8988T (cell line): ENCODE measurements around the gene FRZB.
"Not testable (repeated sequence)": the region's sequence is repeated elsewhere in the genome, so short reads cannot be mapped to it uniquely, and the experiment has no call there.

Experiments used
- DNase-seq: peaks from one replicate; pipeline ENCODE4 v3.0.0; 2011

FRZB gene

GRCh38 chr2:182890305-182890704 lies 23.9 kb upstream of the FRZB start:
- no peak for DNase-seq

GRCh38 chr2:182887753-182888415 lies 21.4 kb upstream of the FRZB start:
- no peak for DNase-seq

- no peak for DNase-seq
Observed at GRCh38 chr2:182887093-182887492, 20.7 kb upstream of the FRZB start.

GRCh38 chr2:182885771-182886170 lies 19.3 kb upstream of the FRZB start:
- DNase-seq, result no peak

GRCh38 chr2:182883451-182883850 lies 17.0 kb upstream of the FRZB start:
- DNase-seq, result no peak

GRCh38 chr2:182880100-182880499 lies 13.7 kb upstream of the FRZB start:
- not testable (repeated sequence) for DNase-seq

GRCh38 chr2:182876653-182877052 lies 10.2 kb upstream of the FRZB start:
- not testable (repeated sequence) for DNase-seq

- DNase-seq, result no peak
Observed at GRCh38 chr2:182870227-182870626, 3.8 kb upstream of the FRZB start.

GRCh38 chr2:182868054-182868796 lies 1.8 kb upstream of the FRZB start:
- DNase-seq, result no peak

- DNase-seq, result no peak
Observed at GRCh38 chr2:182867426-182868053, 1.1 kb upstream of the FRZB start.

GRCh38 chr2:182866095-182866460 lies 359 bp downstream of the FRZB start:
- DNase-seq, result no peak

- no peak for DNase-seq
Observed at GRCh38 chr2:182864949-182865570, 1.4 kb downstream of the FRZB start.

- no peak for DNase-seq
Observed at GRCh38 chr2:182863642-182864041, 2.8 kb downstream of the FRZB start.

- no peak for DNase-seq
Observed at GRCh38 chr2:182862091-182862490, 4.3 kb downstream of the FRZB start.

- DNase-seq, result no peak
Observed at GRCh38 chr2:182860858-182861257, 5.6 kb downstream of the FRZB start.

- DNase-seq, result no peak
Observed at GRCh38 chr2:182858671-182859070, 7.8 kb downstream of the FRZB start.

- no peak for DNase-seq
Observed at GRCh38 chr2:182855376-182855775, 11.1 kb downstream of the FRZB start.

- no peak for DNase-seq
Observed at GRCh38 chr2:182854375-182855105, 11.9 kb downstream of the FRZB start.

- DNase-seq, result no peak
Observed at GRCh38 chr2:182852801-182853200, 13.6 kb downstream of the FRZB start.

GRCh38 chr2:182852090-182852489 lies 14.3 kb downstream of the FRZB start:
- DNase-seq, result no peak

GRCh38 chr2:182845794-182846417 lies 20.5 kb downstream of the FRZB start:
- DNase-seq, result no peak

GRCh38 chr2:182836451-182836850 lies 30.0 kb downstream of the FRZB start:
- DNase-seq, result no peak

- DNase-seq, result no peak
Observed at GRCh38 chr2:182834293-182834692, 32.1 kb downstream of the FRZB start.
